NCI-H1092 (cell line): Measurements from ENCODE around the gene DHRSX.
"Not testable (repeated sequence)": the region's sequence is repeated elsewhere in the genome, so short reads cannot be mapped to it uniquely, and the experiment has no call there.

ENCODE experiments used
- DNase-seq: peaks from one replicate; lab custom pipeline; 2025; lab: John Stamatoyannopoulos, UW

DHRSX gene

GRCh38 chrX:2500803-2501558 lies at the start of gene DHRSX, which contains the start of gene ZBED1:
Gene DHRSX (minus strand): TSS chrX:2500976. CDS start chrX:2500925, 51 bp downstream.
Gene ZBED1 (minus strand): TSS chrX:2500976. CDS start chrX:2490719, 10,257 bp downstream.
- no peak for DNase-seq

GRCh38 chrX:2549876-2550275 lies 49.1 kb upstream of the DHRSX start:
- no peak for DNase-seq

- no peak for DNase-seq
Measured at GRCh38 chrX:2548711-2549423, 48.1 kb upstream of the DHRSX start.

GRCh38 chrX:2547736-2548135 lies 47.0 kb upstream of the DHRSX start:
- DNase-seq = no peak

GRCh38 chrX:2546496-2546895 lies 45.7 kb upstream of the DHRSX start:
- DNase-seq = no peak

- no peak for DNase-seq
Measured at GRCh38 chrX:2545144-2545543, 44.4 kb upstream of the DHRSX start.

GRCh38 chrX:2542826-2543521 lies 42.2 kb upstream of the DHRSX start:
- no peak for DNase-seq

GRCh38 chrX:2541603-2542002 lies 40.8 kb upstream of the DHRSX start:
- no peak for DNase-seq

- DNase-seq = no peak
Measured at GRCh38 chrX:2540426-2540947, 39.7 kb upstream of the DHRSX start.

GRCh38 chrX:2539586-2539985 lies 38.8 kb upstream of the DHRSX start:
- no peak for DNase-seq

GRCh38 chrX:2538031-2538757 lies 37.4 kb upstream of the DHRSX start:
- DNase-seq = no peak

- DNase-seq = no peak
Measured at GRCh38 chrX:2536974-2537373, 36.2 kb upstream of the DHRSX start.

GRCh38 chrX:2536141-2536540 lies 35.4 kb upstream of the DHRSX start:
- DNase-seq = no peak

- not testable (repeated sequence) for DNase-seq
Measured at GRCh38 chrX:2534261-2535021, 33.7 kb upstream of the DHRSX start.

- no peak for DNase-seq
Measured at GRCh38 chrX:2533424-2533823, 32.6 kb upstream of the DHRSX start.

- DNase-seq = no peak
Measured at GRCh38 chrX:2526390-2526789, 25.6 kb upstream of the DHRSX start.

- DNase-seq = no peak
Measured at GRCh38 chrX:2523911-2524310, 23.1 kb upstream of the DHRSX start.

- no peak for DNase-seq
Measured at GRCh38 chrX:2521927-2522386, 21.2 kb upstream of the DHRSX start.

GRCh38 chrX:2521092-2521926 lies 20.5 kb upstream of the DHRSX start:
- no peak for DNase-seq

- no peak for DNase-seq
Measured at GRCh38 chrX:2520539-2520938, 19.8 kb upstream of the DHRSX start.
